ENCODE results near the gene ATXN1. TPM values are rescaled to one million over a fixed set of nuclear protein-coding genes. Genes with fewer than 3 reads are reported as not detected.
A peak's percentile ranks its signal among the peaks of the same experiment; 100 is the strongest.
"Not testable (repeated sequence)": the region's sequence is repeated elsewhere in the genome, so short reads cannot be mapped to it uniquely, and the experiment has no call there.

ATXN1 gene
- total RNA-seq, 1 donor from 2014 or later: 6.1 TPM

DNA sequence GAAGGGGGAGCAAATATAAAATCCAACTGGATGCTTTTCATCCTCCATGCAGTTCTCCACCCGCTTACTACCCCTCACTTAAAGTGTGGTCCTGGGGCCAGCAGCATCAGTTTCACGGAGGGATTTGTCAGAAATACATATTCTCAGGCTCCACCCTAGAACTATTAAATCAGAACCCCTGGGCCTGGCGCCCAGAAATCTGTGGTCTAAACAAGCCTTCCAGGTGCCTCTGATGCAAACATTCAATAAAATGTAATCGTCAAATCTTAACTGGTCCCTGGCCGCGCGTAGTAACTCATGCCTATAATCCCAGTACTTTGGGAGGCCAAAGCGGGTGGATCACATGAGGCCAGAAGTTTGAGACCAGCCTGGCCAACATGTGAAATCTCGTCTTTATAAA lies 47.7 kb downstream of the ATXN1 start:
- TF ChIP-seq, protein P1, sequence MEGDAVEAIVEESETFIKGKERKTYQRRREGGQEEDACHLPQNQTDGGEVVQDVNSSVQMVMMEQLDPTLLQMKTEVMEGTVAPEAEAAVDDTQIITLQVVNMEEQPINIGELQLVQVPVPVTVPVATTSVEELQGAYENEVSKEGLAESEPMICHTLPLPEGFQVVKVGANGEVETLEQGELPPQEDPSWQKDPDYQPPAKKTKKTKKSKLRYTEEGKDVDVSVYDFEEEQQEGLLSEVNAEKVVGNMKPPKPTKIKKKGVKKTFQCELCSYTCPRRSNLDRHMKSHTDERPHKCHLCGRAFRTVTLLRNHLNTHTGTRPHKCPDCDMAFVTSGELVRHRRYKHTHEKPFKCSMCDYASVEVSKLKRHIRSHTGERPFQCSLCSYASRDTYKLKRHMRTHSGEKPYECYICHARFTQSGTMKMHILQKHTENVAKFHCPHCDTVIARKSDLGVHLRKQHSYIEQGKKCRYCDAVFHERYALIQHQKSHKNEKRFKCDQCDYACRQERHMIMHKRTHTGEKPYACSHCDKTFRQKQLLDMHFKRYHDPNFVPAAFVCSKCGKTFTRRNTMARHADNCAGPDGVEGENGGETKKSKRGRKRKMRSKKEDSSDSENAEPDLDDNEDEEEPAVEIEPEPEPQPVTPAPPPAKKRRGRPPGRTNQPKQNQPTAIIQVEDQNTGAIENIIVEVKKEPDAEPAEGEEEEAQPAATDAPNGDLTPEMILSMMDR (conservative IDR thresholded peaks at IDR 0.05; ENCODE audit: low read depth, low read length): no peak
- H3K4me3 ChIP-seq (ENCODE audit: low read depth, low read length): no peak overlapping the region
- no peak for DNase-seq (ENCODE audit: low read depth)

DNA sequence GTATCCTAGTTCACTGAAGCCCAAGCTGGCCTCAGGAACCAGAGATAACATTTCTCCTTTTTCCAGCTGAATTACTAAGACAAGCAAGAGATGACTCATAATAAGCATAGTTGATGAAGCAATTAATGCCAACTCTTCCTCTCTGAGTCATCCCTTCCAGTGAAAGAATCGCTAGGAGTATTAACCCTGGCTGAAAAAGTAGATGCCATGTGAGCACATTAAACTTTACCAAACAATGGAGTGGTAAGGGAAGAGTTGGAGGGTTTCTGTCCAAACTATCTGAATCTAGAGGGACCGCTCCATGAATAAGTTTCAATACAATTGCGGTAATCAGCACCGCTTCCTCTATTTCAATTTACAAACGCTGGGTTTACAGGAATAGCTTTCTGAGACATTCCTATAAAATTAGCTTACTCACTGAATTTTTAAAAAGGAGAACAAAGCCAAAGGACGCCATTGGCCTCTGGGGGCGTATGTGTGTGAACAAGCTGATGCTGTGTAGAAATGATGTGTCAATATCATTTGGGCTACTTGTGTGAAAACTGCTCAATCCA lies 48.3 kb downstream of the ATXN1 start:
- DNase-seq (ENCODE audit: low read depth): peak; percentile 95
- peak overlapping the region; percentile 32 for H3K4me3 ChIP-seq (ENCODE audit: low read depth, low read length)
- TF ChIP-seq, protein P1 (conservative IDR thresholded peaks at IDR 0.05; ENCODE audit: low read depth, low read length): peak; percentile 57

DNA sequence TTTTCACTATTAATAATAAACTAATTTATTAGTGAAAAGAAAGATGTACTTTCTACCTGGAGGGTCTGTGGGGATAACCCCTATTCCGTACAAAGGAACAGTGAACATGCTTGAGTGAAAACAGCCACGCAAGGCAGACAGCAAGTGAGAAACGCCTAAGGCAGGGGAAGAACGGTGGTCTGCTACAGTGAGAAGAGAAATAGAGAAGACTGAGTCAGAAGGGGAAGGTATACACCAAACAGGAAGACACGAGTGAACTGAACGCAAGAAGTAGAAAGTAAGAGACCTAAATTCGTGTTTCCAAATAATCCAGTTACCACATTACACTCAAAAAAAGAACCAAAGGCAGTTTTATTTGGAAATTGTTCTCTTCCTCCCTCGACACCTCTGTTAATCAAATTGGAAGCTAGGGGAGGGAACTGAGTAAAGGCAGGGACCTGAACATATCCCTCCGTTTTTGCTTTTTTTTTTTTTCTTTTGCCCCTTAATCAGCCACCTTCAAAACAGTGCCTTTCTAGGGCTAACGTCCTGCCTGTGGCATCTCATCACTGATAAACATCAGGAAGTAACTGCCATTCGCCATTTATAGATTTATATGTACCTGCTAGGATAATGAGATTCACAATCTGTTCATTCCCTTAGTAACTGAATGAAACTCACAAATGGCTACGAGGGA lies 48.9 kb downstream of the ATXN1 start:
- H3K4me3 ChIP-seq (ENCODE audit: low read depth, low read length): no peak overlapping the region
- no peak for DNase-seq (ENCODE audit: low read depth)
- TF ChIP-seq, protein P1 (conservative IDR thresholded peaks at IDR 0.05; ENCODE audit: low read depth, low read length): no peak

DNA sequence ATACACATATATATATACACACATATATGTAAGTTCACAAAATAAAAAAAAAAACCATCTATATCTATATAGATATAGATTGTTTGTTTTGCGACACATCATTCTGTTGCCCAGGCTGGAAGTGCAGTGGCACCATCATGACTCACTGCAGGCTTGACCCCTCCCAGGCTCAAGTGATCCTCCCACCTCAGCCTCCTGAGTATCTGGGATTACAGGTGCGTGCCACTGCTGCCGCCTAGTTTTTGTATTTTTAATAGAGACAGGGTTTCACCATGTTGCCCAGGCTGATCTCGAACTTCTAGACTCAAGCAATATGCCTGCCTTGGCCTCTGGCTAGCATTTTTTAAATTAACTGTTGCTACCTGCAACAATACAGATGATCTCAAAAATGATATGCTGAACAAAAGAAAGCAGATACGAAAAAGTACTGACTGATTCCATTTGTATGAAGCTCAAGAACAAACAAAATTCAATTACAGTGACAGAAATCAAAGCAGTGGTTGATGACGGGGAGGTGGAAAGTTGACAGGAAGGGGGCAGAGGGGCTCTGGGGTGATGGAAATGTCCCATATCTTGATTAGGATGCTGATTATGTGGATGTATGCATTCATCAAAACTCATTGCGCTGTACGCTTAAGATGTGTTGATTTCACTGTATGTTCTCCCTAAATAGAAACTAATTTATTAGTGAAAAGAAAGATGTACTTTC lies 49.6 kb downstream of the ATXN1 start:
- TF ChIP-seq, protein P1 (conservative IDR thresholded peaks at IDR 0.05; ENCODE audit: low read depth, low read length): no peak
- no peak overlapping the region for H3K4me3 ChIP-seq (ENCODE audit: low read depth, low read length)
- no peak for DNase-seq (ENCODE audit: low read depth)

DNA sequence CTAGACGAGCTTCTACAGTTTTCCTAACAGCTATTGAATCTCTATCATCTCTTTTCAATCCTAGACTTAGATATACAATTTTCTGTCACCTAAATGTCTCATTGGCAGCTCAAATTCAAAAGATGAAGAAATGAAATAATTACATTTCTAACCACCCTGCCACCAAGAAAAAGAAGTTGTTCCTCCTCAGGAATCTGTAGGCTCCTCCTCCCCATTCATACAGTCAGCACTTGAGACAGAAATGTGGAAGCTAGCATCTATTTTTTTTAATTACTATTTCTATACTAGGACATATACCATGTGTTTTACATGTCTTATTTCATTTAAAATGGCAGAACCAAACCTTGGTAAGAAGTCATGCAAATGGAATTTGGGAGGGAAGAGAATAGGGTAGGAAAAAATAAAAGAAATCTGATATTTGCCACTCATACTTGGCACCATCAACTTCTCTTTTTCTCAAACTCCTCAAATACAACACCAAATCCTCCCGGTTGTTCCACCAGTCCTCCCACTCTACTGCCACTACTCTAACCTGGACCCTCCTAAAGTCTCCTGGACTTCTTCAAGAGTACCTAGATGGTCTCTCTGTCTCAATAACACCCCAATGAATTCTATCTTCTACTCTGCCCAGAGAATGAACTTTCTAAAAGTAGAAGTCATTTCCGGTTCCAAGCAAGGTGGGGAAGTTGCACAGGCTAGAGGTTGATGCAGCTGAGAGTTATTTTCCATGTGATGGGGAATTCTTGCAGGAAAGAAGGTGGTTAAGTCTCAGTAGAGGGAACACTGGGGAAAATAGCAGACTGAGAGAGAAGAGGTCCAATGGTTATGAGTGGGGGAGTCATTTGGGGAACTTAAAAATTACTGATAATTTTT lies 54.1 kb downstream of the ATXN1 start:
- DNase-seq (ENCODE audit: low read depth): no peak
- no peak overlapping the region for H3K4me3 ChIP-seq (ENCODE audit: low read depth, low read length)
- TF ChIP-seq, protein P1 (conservative IDR thresholded peaks at IDR 0.05; ENCODE audit: low read depth, low read length): no peak

DNA sequence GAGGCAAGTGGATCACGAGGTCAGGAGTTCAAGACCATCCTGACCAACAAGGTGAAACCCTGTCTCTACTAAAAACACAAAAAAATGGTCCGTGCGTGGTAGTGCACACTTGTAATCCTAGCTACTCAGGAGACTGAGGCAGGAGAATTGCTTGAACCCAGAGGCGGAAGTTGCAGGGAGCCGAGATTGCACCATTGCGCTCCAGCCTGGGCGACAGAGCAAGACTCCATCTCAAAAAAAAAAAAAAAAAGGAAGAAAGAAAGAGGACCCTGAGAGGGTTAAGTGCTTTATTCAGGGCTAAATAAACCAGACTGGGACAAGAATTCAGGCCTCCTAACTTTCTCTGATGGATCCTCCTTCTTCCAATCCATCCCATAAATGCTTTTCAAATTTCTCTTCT lies 54.8 kb downstream of the ATXN1 start:
- not testable (repeated sequence) for DNase-seq (ENCODE audit: low read depth); H3K4me3 ChIP-seq (ENCODE audit: low read depth, low read length)

DNA sequence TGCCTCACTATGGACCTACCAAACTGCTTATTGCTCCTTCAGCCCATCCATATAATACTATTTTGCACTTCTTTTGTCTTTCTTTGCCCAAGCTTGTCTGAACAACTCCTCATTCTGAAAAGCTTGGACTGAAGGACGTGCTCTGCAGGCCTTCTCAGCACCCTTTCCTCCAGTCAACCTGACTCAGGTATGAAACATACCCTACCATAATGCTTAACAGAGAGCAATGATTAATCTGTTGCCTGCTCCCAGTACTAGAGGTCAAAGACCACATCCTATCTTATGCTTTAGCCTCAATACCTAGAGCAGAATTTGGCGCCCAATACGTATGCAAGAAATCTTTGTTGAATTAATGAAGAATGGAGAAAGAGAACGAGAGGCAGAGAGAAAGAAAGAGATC lies 55.2 kb downstream of the ATXN1 start:
- no peak for DNase-seq (ENCODE audit: low read depth)
- TF ChIP-seq, protein P1 (conservative IDR thresholded peaks at IDR 0.05; ENCODE audit: low read depth, low read length): no peak
- no peak overlapping the region for H3K4me3 ChIP-seq (ENCODE audit: low read depth, low read length)

Data from epithelial cell of proximal tubule (primary cell).